PC-9 (cell line): ENCODE data around the gene CFAP61. TPM values are rescaled to one million over a fixed set of nuclear protein-coding genes. Genes with fewer than 3 reads are reported as not detected.

Experiments used
- BruUV-seq: library from RNA; stranded (reverse); fragments of 400-500 nt; replicated peaks from 2 replicates; lab custom pipeline; 2021; lab: Mats Ljungman, UMichigan
- CTCF ChIA-PET: fragments of 300-600 bp; sonication (Branson Sonifier 250); formaldehyde crosslinking; loops from one replicate; lab custom pipeline; 2022; ENCODE audit warnings: antibody characterized with exemption; lab: Charles Lee
- POLR2A ChIA-PET: fragments of 300-600 bp; sonication (Branson Sonifier 250); formaldehyde crosslinking; loops from one replicate; lab custom pipeline; 2022; ENCODE audit warnings: antibody characterized with exemption; ENCODE audit not compliant: unreplicated experiment; lab: Charles Lee
- DNase-seq, 2 experiments: peaks; one replicate each; pipeline versions ENCODE4 v3.0.0 to v3.0.0-alpha.2; 2015 to 2022; ENCODE audit warnings: mixed read lengths in 1 of 2
- H2AFZ ChIP-seq: fragments of 200-600 bp; sonication (generic); 2 replicates; pipeline ENCODE4 v1.8.1; 2017; ENCODE audit warnings: antibody characterized with exemption
- H3F3A ChIP-seq: fragments of 200-600 bp; sonication (generic); 2 replicates; pipeline ENCODE4 v1.8.1; 2017; ENCODE audit warnings: antibody characterized with exemption, mild to moderate bottlenecking, low read depth; ENCODE audit not compliant: insufficient read depth
- H3K27ac ChIP-seq: fragments of 200-600 bp; sonication (generic); 2 replicates; pipeline ENCODE4 v1.6.1; 2016; ENCODE audit warnings: mixed run types
- H3K27me3 ChIP-seq: fragments of 200-600 bp; sonication (generic); 2 replicates; pipeline ENCODE4 v1.6.1; 2016; ENCODE audit warnings: low read depth, mixed run types; ENCODE audit not compliant: insufficient read depth
- H3K36me3 ChIP-seq: fragments of 200-600 bp; sonication (generic); 2 replicates; pipeline ENCODE4 v1.6.1; 2016; ENCODE audit warnings: low read depth, mixed run types
- H3K4me1 ChIP-seq: fragments of 200-600 bp; sonication (generic); replicated peaks from 2 replicates; pipeline ENCODE4 v1.6.1; 2016; ENCODE audit warnings: mixed run types; ENCODE audit not compliant: insufficient read depth
- H3K4me2 ChIP-seq: fragments of 200-600 bp; sonication (generic); 2 replicates; pipeline ENCODE4 v1.6.1; 2017; ENCODE audit warnings: mixed run types
- H3K4me3 ChIP-seq: fragments of 200-600 bp; sonication (generic); 2 replicates; pipeline ENCODE4 v1.6.1; 2016; ENCODE audit warnings: mixed run types
- H3K79me2 ChIP-seq: fragments of 200-600 bp; sonication (generic); 2 replicates; pipeline ENCODE4 v1.6.1; 2017; ENCODE audit warnings: low read depth, mixed run types
- H3K9me2 ChIP-seq: fragments of 200-600 bp; sonication (generic); 2 replicates; pipeline ENCODE4 v1.8.1; 2017; ENCODE audit warnings: mild to moderate bottlenecking; ENCODE audit not compliant: insufficient read depth
- H3K9me3 ChIP-seq: fragments of 200-600 bp; sonication (generic); 2 replicates; pipeline ENCODE4 v1.8.1; 2016; ENCODE audit warnings: low read depth; ENCODE audit not compliant: insufficient read depth
- H4K20me1 ChIP-seq: fragments of 200-600 bp; sonication (generic); 2 replicates; pipeline ENCODE4 v1.8.1; 2017; ENCODE audit not compliant: insufficient read depth
- EZH2 ChIP-seq: fragments of 200-600 bp; sonication (generic); IDR thresholded peaks from 2 replicates; pipeline ENCODE4 v1.8.0; 2017; ENCODE audit warnings: antibody characterized with exemption, low read depth
- intact Hi-C: fragments of 100-400 bp; cut with micrococcal nuclease; formaldehyde crosslinking; loops from one replicate; pipeline ENCODE4 v1.10.0; 2022; ENCODE audit not compliant: unreplicated experiment
- total RNA-seq: library from RNA; stranded (reverse); gene quantifications from 2 replicates; pipeline ENCODE4 v1.2.3, GENCODE V29; 2021
- TF ChIP-seq, protein P1 (sequence below): fragments of 200-600 bp; sonication (generic); conservative IDR thresholded peaks from 2 replicates; pipeline ENCODE4 v1.6.1; 2017; ENCODE audit warnings: mixed run types, antibody characterized with exemption, mild to moderate bottlenecking, moderate library complexity

Gene CFAP61
- total RNA-seq, 1 experiment from 2014 or later, result 2.6 TPM

DNA sequence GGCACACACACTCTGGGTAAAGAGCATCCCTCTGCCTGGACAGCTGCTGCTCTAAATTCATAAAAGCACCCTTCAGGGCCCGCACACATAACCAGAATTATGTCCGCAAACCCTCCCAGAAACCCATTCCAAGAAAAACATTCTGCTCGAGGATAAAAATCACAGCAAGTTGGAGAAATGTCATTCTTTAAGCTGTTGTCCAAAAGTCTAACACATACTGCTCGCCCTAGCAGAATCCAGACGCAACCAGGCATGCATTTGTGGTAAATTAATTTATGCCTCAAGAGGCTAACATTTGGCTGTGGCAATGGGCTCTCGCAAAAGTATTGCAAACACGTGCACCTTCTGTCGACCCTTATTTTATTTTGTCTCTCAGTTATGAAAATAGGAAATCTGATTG lies 199.5 kb downstream of the CFAP61 start:
- H3K9me2 ChIP-seq, result no peaks in the 10 kb centered on the region
- no peak overlapping the region for H2AFZ ChIP-seq
- no peaks in the 10 kb centered on the region for H3K36me3 ChIP-seq
- POLR2A ChIA-PET, result no interaction called here
- H3K9me3 ChIP-seq, result no peaks in the 10 kb centered on the region
- no peak overlapping the region for H3K4me2 ChIP-seq
- H3K79me2 ChIP-seq, result no peaks in the 10 kb centered on the region
- CTCF ChIA-PET, result no interaction called here
- no peak for TF ChIP-seq EZH2
- TF ChIP-seq, protein P1, sequence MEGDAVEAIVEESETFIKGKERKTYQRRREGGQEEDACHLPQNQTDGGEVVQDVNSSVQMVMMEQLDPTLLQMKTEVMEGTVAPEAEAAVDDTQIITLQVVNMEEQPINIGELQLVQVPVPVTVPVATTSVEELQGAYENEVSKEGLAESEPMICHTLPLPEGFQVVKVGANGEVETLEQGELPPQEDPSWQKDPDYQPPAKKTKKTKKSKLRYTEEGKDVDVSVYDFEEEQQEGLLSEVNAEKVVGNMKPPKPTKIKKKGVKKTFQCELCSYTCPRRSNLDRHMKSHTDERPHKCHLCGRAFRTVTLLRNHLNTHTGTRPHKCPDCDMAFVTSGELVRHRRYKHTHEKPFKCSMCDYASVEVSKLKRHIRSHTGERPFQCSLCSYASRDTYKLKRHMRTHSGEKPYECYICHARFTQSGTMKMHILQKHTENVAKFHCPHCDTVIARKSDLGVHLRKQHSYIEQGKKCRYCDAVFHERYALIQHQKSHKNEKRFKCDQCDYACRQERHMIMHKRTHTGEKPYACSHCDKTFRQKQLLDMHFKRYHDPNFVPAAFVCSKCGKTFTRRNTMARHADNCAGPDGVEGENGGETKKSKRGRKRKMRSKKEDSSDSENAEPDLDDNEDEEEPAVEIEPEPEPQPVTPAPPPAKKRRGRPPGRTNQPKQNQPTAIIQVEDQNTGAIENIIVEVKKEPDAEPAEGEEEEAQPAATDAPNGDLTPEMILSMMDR, result no peak
- no peaks in the 10 kb centered on the region for H3K4me1 ChIP-seq
- no peak overlapping the region for H3K4me3 ChIP-seq
- H4K20me1 ChIP-seq, result no peaks in the 10 kb centered on the region
- H3F3A ChIP-seq, result no peaks in the 10 kb centered on the region
- no peak overlapping the region for H3K27ac ChIP-seq
- no TSS peak for BruUV-seq
- intact Hi-C loops, result no loop called here
- H3K27me3 ChIP-seq, result peaks cover 51% of the 10 kb centered on the region
- DNase-seq, result no peak

DNA sequence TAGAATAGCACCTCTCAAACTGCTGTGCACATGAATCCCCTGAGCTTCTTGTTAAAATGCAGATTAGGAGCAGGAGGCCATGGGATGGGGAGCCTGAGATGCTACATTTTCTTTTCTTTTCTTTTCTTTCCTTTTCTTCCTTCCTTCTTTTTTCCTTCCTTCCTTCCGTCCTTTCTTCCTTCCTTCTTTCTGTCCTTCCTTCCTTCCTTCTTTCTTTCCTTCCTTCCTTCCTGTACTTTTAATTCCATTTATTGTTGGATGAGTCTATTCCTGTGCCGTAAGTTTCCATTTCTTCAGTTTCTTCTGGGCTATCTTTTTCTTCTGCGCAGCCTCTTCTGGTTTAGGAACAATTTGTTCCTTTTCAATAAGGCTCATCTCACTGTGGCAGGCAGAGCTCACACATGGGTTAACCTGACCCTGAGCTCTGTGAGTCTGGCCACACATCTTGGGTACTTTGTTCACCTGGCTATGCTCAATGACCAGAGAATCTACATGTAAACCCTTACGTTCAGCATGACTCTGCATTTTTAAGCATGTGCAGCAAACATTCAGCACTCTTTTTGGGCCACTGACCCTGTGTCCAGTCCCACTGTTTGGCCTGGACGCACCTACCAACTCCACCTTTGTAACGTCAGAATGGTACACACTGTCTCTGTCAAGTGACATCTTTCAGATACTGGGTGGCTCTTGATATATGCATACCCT lies 200.9 kb downstream of the CFAP61 start:
- CTCF ChIA-PET, result no interaction called here
- intact Hi-C loops, result no loop called here
- BruUV-seq, result no TSS peak

DNA sequence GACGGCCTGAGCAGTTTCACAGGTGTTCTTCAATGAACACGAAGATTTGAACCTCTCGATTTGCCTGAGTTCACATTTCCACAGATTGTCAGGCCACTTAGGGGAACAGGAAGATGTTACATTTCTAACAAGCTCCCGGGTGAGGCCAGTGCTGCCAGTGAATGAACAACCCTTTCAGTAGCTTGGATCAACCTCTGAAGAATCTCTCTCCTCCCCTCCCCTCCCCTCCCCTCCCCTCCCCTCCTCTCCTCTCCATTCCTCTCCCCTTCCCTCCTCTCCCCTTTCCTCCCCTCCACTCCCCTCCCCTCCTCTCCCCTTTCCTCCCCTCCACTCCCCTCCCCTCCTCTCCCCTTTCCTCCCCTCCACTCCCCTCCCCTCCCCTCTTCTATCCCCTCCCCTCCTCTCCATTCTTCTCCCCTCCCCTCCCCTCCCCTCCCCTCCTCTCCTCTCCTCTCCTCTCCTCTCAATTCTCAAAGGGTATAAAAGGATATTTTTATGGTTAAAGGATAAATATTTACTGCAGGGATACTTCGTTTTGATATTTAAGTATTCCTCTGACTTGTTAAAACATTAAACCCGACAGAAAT lies 201.5 kb downstream of the CFAP61 start:
- BruUV-seq, result no TSS peak
- Histone ChIP-seq H3K4me3 (no peak overlapping the region), H3K27ac (no peak overlapping the region), H3K4me1 (no peaks in the 10 kb centered on the region), H3K9me2 (no peaks in the 10 kb centered on the region), H3K4me2 (no peak overlapping the region), H2AFZ (no peak overlapping the region), H3F3A (no peaks in the 10 kb centered on the region), H3K79me2 (no peaks in the 10 kb centered on the region), H4K20me1 (no peaks in the 10 kb centered on the region), H3K36me3 (no peaks in the 10 kb centered on the region), H3K9me3 (no peaks in the 10 kb centered on the region), H3K27me3 (peaks cover 42% of the 10 kb centered on the region)
- POLR2A ChIA-PET, result no interaction called here
- intact Hi-C loops, result no loop called here
- no peak for TF ChIP-seq EZH2
- TF ChIP-seq, protein P1, result no peak
- DNase-seq, result no peak
- CTCF ChIA-PET, result no interaction called here

More for the DNA sequence above, 200.9 kb downstream of the CFAP61 start:
- Histone ChIP-seq H3F3A (no peaks in the 10 kb centered on the region), H3K9me3 (no peaks in the 10 kb centered on the region), H3K4me1 (no peaks in the 10 kb centered on the region), H2AFZ (no peak overlapping the region), H3K36me3 (no peaks in the 10 kb centered on the region), H3K4me3 (no peak overlapping the region), H3K9me2 (no peaks in the 10 kb centered on the region), H3K79me2 (no peaks in the 10 kb centered on the region), H3K27me3 (peaks cover 42% of the 10 kb centered on the region), H3K27ac (no peak overlapping the region), H3K4me2 (no peak overlapping the region), H4K20me1 (no peaks in the 10 kb centered on the region)
- TF ChIP-seq, protein P1, result no peak
- TF ChIP-seq EZH2, result no peak
- POLR2A ChIA-PET, result no interaction called here
- DNase-seq, result no peak
